BE2C (cell line): ENCODE results near the gene LARGE2.

ENCODE experiments used
- DNase-seq: peaks from one replicate; pipeline ENCODE4 v3.0.0-alpha.2; 2020
- H3K27me3 ChIP-seq: fragments of 250-450 bp; sonication (Bioruptor Pico); 2 replicates; pipeline ENCODE4 v1.5.1; 2020; ENCODE audit warnings: mild to moderate bottlenecking
- H3K36me3 ChIP-seq: fragments of 250-450 bp; sonication (Bioruptor Pico); 2 replicates; pipeline ENCODE4 v1.5.1; 2020; ENCODE audit warnings: mild to moderate bottlenecking
- H3K4me1 ChIP-seq: fragments of 250-450 bp; sonication (Bioruptor Pico); 2 replicates; pipeline ENCODE4 v1.5.1; 2020
- H3K4me3 ChIP-seq: 2 replicates; pipeline ENCODE4 v1.5.1; 2011; ENCODE audit warnings: low read depth, low read length
- H3K9me3 ChIP-seq: fragments of 250-450 bp; sonication (Bioruptor Pico); 2 replicates; pipeline ENCODE4 v1.5.1; 2020
- CTCF ChIP-seq: IDR thresholded peaks from 2 replicates; pipeline ENCODE4 v1.5.1; 2012; ENCODE audit warnings: mild to moderate bottlenecking, low read depth, low read length

The LARGE2 gene

GRCh38 chr11:45949992-45950407 is 27.5 kb downstream of the LARGE2 start:
- H3K4me3 ChIP-seq, result no peak overlapping the region
- DNase-seq, result no peak
- no peaks in the 10 kb centered on the region for H3K9me3 ChIP-seq
- no peaks in the 10 kb centered on the region for H3K27me3 ChIP-seq
- TF ChIP-seq CTCF, result no peak
- H3K4me1 ChIP-seq, result no peaks in the 10 kb centered on the region
- H3K36me3 ChIP-seq, result peaks cover 9% of the 10 kb centered on the region

GRCh38 chr11:45959851-45960250 is 37.4 kb downstream of the LARGE2 start:
- no peak for TF ChIP-seq CTCF
- Histone ChIP-seq H3K9me3 (no peaks in the 10 kb centered on the region), H3K36me3 (0 out of 2 replicates have a peak, but pooled peaks cover 3% of the 10 kb centered on the region), H3K27me3 (no peaks in the 10 kb centered on the region), H3K4me3 (no peak overlapping the region), H3K4me1 (no peaks in the 10 kb centered on the region; the same call in 1 of the 2 replicates)
- DNase-seq, result no peak

- no peak overlapping the region for H3K4me3 ChIP-seq
- DNase-seq, result no peak
- no peaks in the 10 kb centered on the region for H3K27me3 ChIP-seq
- H3K36me3 ChIP-seq, result peaks cover 7% of the 10 kb centered on the region; the same call in 1 of the 2 replicates
- no peak for TF ChIP-seq CTCF
- no peaks in the 10 kb centered on the region; the same call in 1 of the 2 replicates for H3K4me1 ChIP-seq
- no peaks in the 10 kb centered on the region for H3K9me3 ChIP-seq
These were observed 38.1 kb downstream of the LARGE2 start for GRCh38 chr11:45960387-45961095.

- Histone ChIP-seq H3K4me3 (no peak overlapping the region), H3K36me3 (peaks cover 7% of the 10 kb centered on the region; the same call in 1 of the 2 replicates), H3K4me1 (no peaks in the 10 kb centered on the region; the same call in 1 of the 2 replicates), H3K27me3 (no peaks in the 10 kb centered on the region), H3K9me3 (no peaks in the 10 kb centered on the region)
- no peak for DNase-seq
- no peak for TF ChIP-seq CTCF
These were observed 39.3 kb downstream of the LARGE2 start for GRCh38 chr11:45961751-45962240.

- Histone ChIP-seq H3K4me1 (no peaks in the 10 kb centered on the region; the same call in 1 of the 2 replicates), H3K4me3 (no peak overlapping the region), H3K9me3 (no peaks in the 10 kb centered on the region), H3K27me3 (no peaks in the 10 kb centered on the region), H3K36me3 (peaks cover 7% of the 10 kb centered on the region; the same call in 1 of the 2 replicates)
- TF ChIP-seq CTCF, result peak; percentile 84
- peak; percentile 49 for DNase-seq
These were observed 42.5 kb downstream of the LARGE2 start for GRCh38 chr11:45964911-45965389.

GRCh38 chr11:45967506-45967905 is 45.0 kb downstream of the LARGE2 start:
- Histone ChIP-seq H3K36me3 (peaks cover 7% of the 10 kb centered on the region; the same call in 1 of the 2 replicates), H3K27me3 (no peaks in the 10 kb centered on the region), H3K9me3 (no peaks in the 10 kb centered on the region), H3K4me3 (no peak overlapping the region), H3K4me1 (no peaks in the 10 kb centered on the region; the same call in 1 of the 2 replicates)
- TF ChIP-seq CTCF, result no peak
- DNase-seq, result no peak
